Ascending aorta (tissue), 2 donors: ENCODE data around the gene OPRL1. TPM values are rescaled to one million over a fixed set of nuclear protein-coding genes. Genes with fewer than 3 reads are reported as not detected.

Source experiments
- DNase-seq, 2 donors: peaks; one replicate each; pipeline ENCODE4 v3.0.0-alpha.2; 2019; ENCODE audit warnings: low spot score in 2 of 2
- H3K27ac ChIP-seq, 2 donors: fragments of 200-600 bp; sonication (generic); one replicate each; pipeline ENCODE4 v1.5.1; 2016 to 2017; ENCODE audit warnings: mild to moderate bottlenecking in 1 of 2
- H3K27me3 ChIP-seq: fragments of 200-600 bp; sonication (generic); one replicate; pipeline ENCODE4 v1.5.1; 2017
- H3K36me3 ChIP-seq, 2 donors: fragments of 200-600 bp; sonication (generic); one replicate each; pipeline ENCODE4 v1.5.1; 2016
- H3K4me1 ChIP-seq, 2 donors: fragments of 200-600 bp; sonication (generic); one replicate each; pipeline ENCODE4 v1.5.1; 2016 to 2017; ENCODE audit warnings: mild to moderate bottlenecking in 1 of 2
- H3K4me3 ChIP-seq, 2 donors: fragments of 200-600 bp; sonication (generic); one replicate each; pipeline ENCODE4 v1.5.1; 2016 to 2017; ENCODE audit warnings: mild to moderate bottlenecking in 1 of 2
- H3K9me3 ChIP-seq, 2 donors: fragments of 200-600 bp; sonication (generic); one replicate each; pipeline ENCODE4 v1.5.1; 2016
- intact Hi-C: fragments of 100-400 bp; cut with DNase I; formaldehyde crosslinking; loops from one replicate; pipeline ENCODE4 v1.15.1; 2023
- total RNA-seq: library from RNA; depleted of rRNA; stranded (reverse); fragments of >200 nt; gene quantifications from one replicate; pipeline ENCODE4 v1.1.0, GENCODE V29; 2016
- TF ChIP-seq, protein P1 (sequence below), 3 experiments: fragments of 200-600 bp in 2 of 3; fragments of 450-650 bp in 1 of 3; sonication (generic) in 2 of 3; IDR thresholded peaks; one replicate each; pipeline ENCODE4 v1.5.1; 2016 to 2019; ENCODE audit warnings: antibody characterized with exemption in 3 of 3, mild to moderate bottlenecking in 1 of 3, moderate library complexity in 1 of 3

OPRL1 gene
- total RNA-seq, result 0.21 TPM

DNA sequence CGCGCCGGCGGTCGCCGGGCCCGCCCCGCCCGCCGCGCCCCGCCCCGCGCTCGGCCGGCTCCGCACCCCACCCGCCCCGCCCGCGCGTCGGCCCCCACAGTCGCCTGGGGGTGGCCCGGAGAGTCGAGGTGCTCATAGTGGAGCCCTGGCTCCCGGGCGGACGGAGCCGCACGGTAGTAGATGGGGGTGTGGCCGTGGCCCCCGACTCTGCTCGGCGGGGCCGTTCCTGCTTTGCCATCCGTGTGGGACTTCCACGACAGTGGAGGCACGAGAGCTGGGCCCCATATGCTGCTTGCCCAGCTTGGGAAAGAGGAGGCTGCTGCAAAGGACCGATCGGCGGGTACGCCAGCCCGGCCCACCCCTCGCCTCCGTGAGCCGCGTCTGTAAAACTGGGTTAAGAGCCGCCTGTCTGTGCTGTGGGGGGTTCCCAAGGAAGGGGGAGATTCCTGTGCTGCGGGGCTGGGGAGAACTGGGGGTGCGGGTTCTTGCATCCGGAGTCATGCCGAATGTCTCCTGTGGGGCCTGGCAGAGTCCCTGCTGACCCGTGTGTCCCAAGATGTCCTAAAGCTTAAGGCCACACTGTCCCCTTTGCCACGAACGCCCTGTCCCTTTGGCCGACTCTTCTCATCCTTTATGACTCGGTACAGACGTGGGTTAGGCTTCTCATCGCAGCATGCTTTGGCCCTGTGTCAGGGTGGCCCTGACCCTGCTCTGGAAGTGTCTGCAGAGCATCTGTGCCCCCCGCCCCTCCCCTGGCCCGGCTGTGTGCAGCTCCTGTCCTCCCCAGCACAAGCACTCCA lies at the start of gene OPRL1:
Gene OPRL1 (plus strand): TSS at position 70 of the 800 bp plus-strand sequence. CDS start 12,639 bp downstream, outside the sequence.
- peaks cover 17 to 30% of the 10 kb centered on the region in 2 donors for H3K4me1 ChIP-seq
- peaks cover 7% of the 10 kb centered on the region for H3K27me3 ChIP-seq
- TF ChIP-seq, protein P1, sequence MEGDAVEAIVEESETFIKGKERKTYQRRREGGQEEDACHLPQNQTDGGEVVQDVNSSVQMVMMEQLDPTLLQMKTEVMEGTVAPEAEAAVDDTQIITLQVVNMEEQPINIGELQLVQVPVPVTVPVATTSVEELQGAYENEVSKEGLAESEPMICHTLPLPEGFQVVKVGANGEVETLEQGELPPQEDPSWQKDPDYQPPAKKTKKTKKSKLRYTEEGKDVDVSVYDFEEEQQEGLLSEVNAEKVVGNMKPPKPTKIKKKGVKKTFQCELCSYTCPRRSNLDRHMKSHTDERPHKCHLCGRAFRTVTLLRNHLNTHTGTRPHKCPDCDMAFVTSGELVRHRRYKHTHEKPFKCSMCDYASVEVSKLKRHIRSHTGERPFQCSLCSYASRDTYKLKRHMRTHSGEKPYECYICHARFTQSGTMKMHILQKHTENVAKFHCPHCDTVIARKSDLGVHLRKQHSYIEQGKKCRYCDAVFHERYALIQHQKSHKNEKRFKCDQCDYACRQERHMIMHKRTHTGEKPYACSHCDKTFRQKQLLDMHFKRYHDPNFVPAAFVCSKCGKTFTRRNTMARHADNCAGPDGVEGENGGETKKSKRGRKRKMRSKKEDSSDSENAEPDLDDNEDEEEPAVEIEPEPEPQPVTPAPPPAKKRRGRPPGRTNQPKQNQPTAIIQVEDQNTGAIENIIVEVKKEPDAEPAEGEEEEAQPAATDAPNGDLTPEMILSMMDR (IDR thresholded peaks at IDR 0.05), result no peak
- peak within 1 kb of the TSS; percentile 63 to 90 for H3K4me3 ChIP-seq
- no peak for DNase-seq
- intact Hi-C loops, result loop anchor here (5.0 kb wide), 1 partner anchor 42 kb away; no protein-coding TSS in a partner anchor
- no peaks in the 10 kb centered on the region for H3K9me3 ChIP-seq
- H3K27ac ChIP-seq, result peak within 1 kb of the TSS; percentile 73 to 78
- no peaks in the 10 kb centered on the region for H3K36me3 ChIP-seq

DNA sequence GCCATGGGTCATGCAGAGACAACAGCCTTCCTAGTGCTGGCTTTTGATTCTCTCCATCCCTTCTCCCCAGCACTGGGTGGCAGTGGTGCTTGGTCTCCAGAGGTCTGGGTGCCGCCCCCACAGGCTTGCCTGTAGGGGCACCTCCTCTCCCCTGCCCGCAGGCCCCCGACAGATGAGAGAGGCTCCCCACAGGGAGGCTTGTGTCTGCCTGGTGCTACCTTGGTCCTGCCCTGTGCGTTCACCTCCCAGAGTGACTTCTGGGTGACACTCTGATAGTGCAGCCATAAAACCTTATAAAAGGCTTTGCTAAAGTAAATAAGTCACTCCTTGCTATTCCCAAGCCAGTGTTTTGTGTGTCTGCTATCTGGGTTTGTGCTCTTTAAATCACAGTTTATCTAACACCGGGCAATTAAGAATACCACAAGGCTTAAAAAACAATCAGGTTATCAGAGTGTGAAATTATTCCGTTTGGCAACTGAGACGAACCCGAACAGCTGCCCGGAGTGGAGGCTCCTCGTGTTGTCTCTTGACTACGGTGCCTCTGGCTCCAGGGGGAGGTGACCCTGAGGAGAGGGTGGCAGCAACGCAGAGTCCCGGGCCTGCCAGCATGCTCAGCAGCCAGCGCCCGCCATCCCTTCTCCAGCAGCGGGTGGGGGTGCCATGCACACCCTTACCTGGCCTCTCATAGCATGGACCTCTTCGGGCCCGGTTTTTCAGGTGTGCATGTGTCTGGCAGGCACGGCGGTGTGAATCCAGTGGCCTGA lies 49.3 kb upstream of the OPRL1 start:
- Histone ChIP-seq H3K9me3 (no peaks in the 10 kb centered on the region), H3K27me3 (no peaks in the 10 kb centered on the region), H3K27ac (no peak overlapping the region), H3K36me3 (peaks cover 78 to 87% of the 10 kb centered on the region in 2 donors), H3K4me3 (no peak overlapping the region), H3K4me1 (no peaks in the 10 kb centered on the region)
- DNase-seq, result no peak
- TF ChIP-seq, protein P1 (IDR thresholded peaks at IDR 0.05), result no peak
- intact Hi-C loops, result no loop called here

DNA sequence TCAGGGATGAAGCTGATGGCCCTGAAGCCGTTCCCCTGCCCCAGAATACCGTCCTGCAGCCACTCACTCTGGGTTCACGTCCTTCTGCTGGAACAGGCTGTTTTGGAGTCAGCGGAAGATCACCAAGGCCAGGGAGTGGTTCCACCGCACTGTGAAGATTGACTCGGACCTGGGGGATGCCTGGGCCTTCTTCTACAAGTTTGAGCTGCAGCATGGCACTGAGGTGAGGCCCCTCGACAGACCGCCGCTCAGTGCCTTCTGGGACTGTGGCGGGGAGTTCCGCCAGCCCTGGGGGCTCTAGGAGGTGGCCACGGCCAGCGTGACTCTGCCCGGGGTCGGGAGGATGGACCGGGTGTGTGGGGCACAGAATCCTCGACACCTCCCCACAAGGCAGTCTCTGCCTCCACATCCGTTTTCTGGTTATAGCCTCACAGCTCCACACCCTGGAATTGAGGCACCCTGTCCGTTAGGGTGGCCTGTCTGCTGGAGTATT lies 48.0 kb upstream of the OPRL1 start:
- H3K4me3 ChIP-seq, result no peak overlapping the region
- no peaks in the 10 kb centered on the region for H3K27me3 ChIP-seq
- no peak overlapping the region for H3K27ac ChIP-seq
- no peak for DNase-seq
- H3K9me3 ChIP-seq, result no peaks in the 10 kb centered on the region
- H3K36me3 ChIP-seq, result peaks cover 66 to 74% of the 10 kb centered on the region in 2 donors
- no peaks in the 10 kb centered on the region for H3K4me1 ChIP-seq
- TF ChIP-seq, protein P1 (IDR thresholded peaks at IDR 0.05), result no peak
- intact Hi-C loops, result no loop called here

DNA sequence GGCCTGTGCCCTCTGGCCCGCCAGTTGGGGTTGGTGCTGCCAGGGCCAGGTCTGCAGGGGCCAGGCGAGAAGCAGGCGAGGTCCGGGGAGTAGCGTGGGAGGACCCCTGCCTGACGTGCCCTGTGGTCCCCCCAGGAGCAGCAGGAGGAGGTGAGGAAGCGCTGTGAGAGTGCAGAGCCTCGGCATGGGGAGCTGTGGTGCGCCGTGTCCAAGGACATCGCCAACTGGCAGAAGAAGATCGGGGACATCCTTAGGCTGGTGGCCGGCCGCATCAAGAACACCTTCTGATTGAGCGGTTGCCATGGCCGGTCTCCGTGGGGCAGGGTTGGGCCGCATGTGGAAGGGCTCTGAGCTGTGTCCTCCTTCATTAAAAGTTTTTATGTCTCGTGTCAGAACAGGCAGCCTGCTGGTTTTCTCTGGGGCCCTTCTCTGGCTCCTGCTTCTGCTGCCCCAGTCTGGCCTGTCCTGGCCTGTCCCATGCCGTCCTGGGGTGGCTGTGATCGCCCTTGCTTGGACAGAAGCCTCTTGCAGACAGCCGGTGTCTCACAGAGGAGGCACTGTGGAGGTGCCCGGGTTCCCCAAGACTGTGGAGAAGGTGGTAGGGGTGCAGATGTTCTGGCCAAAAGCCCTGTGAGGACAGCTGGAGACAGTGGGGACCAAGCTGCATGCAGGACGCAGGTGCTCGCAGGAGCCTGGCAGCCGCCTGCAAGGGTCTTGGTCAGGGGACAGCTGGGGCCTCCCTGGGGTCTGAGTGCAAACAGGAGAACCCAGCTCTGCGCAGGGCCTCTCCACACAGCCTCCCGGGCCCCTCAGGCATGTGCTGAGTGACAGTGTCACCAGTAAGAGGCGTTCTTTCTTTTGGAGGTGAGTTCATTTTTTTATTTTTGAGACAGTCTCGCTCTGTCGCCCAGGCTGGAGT lies 46.9 kb upstream of the OPRL1 start:
- Histone ChIP-seq H3K27ac (no peak overlapping the region), H3K9me3 (no peaks in the 10 kb centered on the region), H3K4me3 (no peak overlapping the region), H3K4me1 (no peaks in the 10 kb centered on the region), H3K36me3 (peaks cover 55 to 63% of the 10 kb centered on the region in 2 donors), H3K27me3 (peaks cover 6% of the 10 kb centered on the region)
- intact Hi-C loops, result no loop called here
- TF ChIP-seq, protein P1 (IDR thresholded peaks at IDR 0.05), result no peak
- DNase-seq, result no peak

DNA sequence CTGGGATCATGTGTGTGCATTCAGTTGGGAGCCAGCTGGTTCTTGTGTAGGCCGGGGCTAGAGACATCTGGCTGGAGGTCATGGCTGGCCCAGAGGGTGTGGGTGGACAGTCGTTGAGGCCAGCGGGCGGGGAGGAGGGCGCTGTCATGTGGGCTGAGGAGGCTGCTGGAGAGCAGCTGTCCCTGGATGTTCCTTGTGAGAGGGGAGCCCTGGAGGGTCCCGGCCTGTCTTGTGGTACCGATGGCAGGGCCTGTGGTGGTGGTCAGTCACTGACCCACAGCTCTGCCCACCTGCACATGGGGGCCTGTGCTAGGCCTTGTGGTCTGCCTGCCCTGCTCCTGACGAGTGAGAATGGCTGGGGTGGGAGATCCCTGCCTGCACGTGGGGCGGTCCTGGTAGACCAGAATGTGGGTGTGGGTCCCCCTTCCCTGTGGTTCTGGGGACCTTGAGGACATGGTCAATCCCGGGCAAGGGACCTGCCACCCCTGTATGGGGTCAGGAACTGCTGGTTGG lies 45.8 kb upstream of the OPRL1 start:
- DNase-seq, result no peak
- H3K4me1 ChIP-seq, result peaks cover 5 to 10% of the 10 kb centered on the region in 2 donors
- H3K36me3 ChIP-seq, result peaks cover 47 to 52% of the 10 kb centered on the region in 2 donors
- H3K27ac ChIP-seq, result no peak overlapping the region
- peaks cover 13% of the 10 kb centered on the region for H3K27me3 ChIP-seq
- intact Hi-C loops, result no loop called here
- no peak overlapping the region for H3K4me3 ChIP-seq
- no peaks in the 10 kb centered on the region for H3K9me3 ChIP-seq
- TF ChIP-seq, protein P1 (IDR thresholded peaks at IDR 0.05), result no peak
